WTC11 (cell line): ENCODE results near the gene XIST.

Experiments used
- SP1 ChIP-seq: sonication (generic); formaldehyde crosslinking; conservative IDR thresholded peaks from 2 replicates; pipeline ENCODE4 v1.8.1; 2022; ENCODE audit warnings: missing genetic modification reagents
- ZNF219 ChIP-seq: sonication (generic); formaldehyde crosslinking; IDR thresholded peaks from 2 replicates; pipeline ENCODE4 v1.8.0; 2023; ENCODE audit warnings: missing genetic modification reagents, mild to moderate bottlenecking, borderline replicate concordance
- TF ChIP-seq, protein P1 (sequence below): fragments of 200-600 bp; IDR thresholded peaks from 2 replicates; pipeline ENCODE4 v1.8.0; 2022; ENCODE audit warnings: antibody characterized with exemption
- TF ChIP-seq, protein P2 (sequence below): sonication (generic); formaldehyde crosslinking; IDR thresholded peaks from 2 replicates; pipeline ENCODE4 v1.8.1; 2023; ENCODE audit warnings: mild to moderate bottlenecking, missing genetic modification reagents, moderate library complexity
- TF ChIP-seq, protein P3 (sequence below): sonication (generic); formaldehyde crosslinking; IDR thresholded peaks from 2 replicates; pipeline ENCODE4 v1.8.0; 2022; ENCODE audit warnings: mild to moderate bottlenecking, missing genetic modification reagents

DNA sequence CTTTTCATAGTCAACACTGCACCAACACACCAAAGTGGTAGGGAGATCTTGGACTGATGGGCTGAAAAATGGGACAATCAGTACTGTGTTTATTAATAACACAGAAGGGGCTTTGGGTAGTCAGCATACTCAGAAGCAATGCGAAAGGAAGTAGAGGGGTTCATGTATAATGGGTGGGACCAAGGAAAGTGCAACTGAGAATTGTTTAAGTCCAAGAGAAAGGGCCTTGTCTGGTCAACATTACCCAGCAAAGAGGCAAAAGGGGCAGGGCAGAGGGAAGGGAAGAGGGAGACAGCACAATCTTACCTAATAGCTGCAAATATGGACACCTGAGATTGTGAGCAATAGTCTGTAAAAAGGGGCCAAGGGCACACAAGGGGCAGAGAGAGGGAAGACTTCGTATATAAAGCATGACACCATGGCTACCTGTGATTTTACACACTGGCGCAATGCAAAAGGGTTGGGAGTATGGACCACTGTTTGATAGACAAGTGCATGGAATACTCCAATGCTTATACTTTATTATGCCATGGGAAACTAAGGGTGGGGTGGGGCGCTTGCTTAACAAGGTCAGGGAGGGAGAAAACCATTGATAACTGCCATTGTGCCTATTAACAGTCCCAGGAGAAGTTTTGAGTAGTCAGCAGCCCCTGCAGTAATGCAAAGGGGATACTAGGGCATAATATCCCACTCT is 9.8 kb downstream of the XIST start:
- TF ChIP-seq, protein P1, sequence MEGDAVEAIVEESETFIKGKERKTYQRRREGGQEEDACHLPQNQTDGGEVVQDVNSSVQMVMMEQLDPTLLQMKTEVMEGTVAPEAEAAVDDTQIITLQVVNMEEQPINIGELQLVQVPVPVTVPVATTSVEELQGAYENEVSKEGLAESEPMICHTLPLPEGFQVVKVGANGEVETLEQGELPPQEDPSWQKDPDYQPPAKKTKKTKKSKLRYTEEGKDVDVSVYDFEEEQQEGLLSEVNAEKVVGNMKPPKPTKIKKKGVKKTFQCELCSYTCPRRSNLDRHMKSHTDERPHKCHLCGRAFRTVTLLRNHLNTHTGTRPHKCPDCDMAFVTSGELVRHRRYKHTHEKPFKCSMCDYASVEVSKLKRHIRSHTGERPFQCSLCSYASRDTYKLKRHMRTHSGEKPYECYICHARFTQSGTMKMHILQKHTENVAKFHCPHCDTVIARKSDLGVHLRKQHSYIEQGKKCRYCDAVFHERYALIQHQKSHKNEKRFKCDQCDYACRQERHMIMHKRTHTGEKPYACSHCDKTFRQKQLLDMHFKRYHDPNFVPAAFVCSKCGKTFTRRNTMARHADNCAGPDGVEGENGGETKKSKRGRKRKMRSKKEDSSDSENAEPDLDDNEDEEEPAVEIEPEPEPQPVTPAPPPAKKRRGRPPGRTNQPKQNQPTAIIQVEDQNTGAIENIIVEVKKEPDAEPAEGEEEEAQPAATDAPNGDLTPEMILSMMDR, result no peak
- TF ChIP-seq, protein P2, sequence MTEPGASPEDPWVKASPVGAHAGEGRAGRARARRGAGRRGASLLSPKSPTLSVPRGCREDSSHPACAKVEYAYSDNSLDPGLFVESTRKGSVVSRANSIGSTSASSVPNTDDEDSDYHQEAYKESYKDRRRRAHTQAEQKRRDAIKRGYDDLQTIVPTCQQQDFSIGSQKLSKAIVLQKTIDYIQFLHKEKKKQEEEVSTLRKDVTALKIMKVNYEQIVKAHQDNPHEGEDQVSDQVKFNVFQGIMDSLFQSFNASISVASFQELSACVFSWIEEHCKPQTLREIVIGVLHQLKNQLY (CRISPR knock-in tag), result no peak
- TF ChIP-seq, protein P3, sequence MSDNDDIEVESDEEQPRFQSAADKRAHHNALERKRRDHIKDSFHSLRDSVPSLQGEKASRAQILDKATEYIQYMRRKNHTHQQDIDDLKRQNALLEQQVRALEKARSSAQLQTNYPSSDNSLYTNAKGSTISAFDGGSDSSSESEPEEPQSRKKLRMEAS (CRISPR knock-in tag), result no peak
- TF ChIP-seq ZNF219 (CRISPR knock-in tag) (no peak), SP1 (CRISPR knock-in tag) (no peak)
